Inflammatory macrophage treated with lipopolysaccharide for 4 hours (primary cell): ENCODE measurements around the gene RNF128.
"Not testable (repeated sequence)": the region's sequence is repeated elsewhere in the genome, so short reads cannot be mapped to it uniquely, and the experiment has no call there.

Experiments used
- DNase-seq: peaks from one replicate; pipeline ENCODE4 v3.0.0-alpha.2; 2020

The RNF128 gene

DNA sequence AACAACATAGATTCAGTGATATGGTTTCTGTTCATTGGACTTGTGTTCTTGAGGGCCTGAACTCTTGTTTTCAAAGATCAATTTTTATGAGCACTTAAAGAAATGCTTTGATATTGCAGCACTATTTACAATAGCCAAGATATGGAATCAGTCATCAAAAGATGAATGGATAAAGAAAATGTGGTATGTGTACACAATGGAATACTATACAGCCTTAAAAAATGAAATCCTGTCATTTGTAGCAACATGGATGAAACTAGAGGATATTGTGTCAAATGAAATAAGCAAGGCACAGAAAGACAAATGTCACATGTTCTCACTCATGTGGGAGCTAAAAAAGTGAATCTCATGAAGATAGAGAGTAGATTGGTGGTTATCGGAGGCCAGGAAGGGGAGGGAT is 21.9 kb downstream of the RNF128 start:
- no peak for DNase-seq

GRCh38 chrX:106751407-106751806 is 24.9 kb downstream of the RNF128 start:
- no peak for DNase-seq

DNA sequence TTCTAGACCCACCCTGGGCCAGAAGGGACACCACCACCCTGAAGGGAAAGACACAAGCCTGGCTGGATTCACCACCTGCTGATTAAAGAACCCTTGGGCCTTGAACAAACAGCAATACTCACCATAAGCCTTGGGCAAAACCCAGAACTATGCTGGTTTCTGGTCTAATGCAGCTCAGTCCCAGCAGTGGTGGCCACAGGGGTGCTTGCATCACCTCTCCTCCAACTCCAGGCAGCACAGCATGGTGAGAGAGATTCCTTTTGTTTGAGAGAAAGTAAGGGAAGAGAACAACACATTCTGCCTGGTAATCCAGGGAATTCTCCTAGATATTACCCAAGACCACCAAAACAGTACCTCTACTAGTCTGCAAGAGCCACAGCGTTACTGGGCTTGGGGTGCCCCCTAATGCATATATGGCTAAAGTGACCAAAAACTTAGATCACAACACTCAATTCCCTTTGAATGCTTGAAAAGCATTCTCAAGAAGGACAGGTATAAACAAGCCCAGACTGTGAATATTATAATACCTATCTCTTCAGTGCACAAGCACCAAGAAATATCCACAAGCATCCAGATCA is 25.7 kb downstream of the RNF128 start:
- DNase-seq = no peak

- DNase-seq = not testable (repeated sequence)
These were observed 42.8 kb downstream of the RNF128 start for GRCh38 chrX:106769288-106769687.

- DNase-seq = no peak
These were observed 48.5 kb downstream of the RNF128 start for GRCh38 chrX:106774981-106775380.

DNA sequence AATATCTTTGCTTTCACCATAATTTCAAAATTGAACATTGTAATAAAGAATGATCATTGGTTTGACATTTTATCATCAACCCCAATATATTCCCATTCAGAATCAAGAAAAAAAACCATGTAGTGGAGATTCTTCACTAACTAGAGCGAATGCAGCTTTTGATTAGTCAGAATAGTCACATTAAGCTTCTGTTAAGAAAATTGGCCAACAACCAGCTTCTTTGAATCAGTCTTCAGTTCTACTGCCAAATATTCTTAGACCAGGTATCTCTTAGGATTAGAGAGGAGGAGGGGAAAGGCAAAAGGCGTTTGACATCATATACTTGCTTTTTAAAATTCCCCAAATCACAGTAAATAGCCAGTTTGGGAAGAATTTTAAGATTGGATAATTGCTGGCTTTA is 53.8 kb downstream of the RNF128 start:
- no peak for DNase-seq

DNA sequence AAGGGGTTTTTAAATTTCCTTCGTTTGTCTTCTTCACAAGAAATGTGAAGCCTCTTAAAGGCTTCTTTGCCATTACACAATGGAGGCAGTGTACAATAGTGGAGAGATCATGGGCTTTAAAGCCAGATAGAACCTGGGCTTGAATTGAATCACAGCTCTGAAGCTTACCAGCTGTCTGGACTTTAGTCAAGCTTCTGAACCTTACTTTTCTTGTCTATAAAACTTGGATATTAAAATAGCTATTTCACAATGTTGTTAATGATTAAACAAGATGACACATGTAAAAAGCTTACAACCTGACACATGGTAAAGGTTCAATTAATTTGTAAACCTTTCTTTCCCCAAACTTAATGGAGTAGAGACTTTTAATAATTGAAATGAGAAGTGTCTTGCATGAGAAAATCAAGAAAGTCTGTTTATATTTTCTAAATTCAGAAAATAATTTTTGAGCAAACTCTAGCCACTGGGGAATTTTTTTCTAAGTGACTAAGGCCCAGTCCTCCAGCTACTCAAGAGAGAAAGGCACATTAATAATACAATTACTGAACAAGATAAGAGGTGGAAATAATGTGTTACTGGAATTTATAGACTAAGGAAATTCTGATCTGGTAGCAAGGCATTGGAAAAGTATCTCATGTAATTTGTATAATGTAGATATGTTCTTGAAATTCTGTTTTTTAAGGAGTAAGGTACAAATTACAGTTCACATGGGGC is 54.3 kb downstream of the RNF128 start:
- no peak for DNase-seq

DNA sequence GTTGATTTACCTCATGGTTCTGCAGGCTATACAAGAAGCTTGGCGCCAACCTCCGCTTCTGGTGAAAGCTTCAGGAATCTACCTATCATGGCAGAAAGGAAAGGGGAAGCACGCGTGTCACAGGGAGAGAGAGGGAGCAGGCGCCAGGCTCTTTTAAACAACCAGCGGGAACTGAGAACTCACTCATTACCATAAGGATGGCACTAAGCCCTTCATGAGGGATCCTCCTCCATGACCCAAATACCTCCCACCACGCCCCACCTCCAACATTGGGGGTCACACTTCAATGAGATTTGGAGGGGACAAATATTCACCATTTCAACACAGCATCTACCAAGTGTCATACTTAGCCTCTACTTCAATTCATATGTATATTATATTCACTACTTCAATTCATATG is 57.2 kb downstream of the RNF128 start:
- DNase-seq = no peak

DNA sequence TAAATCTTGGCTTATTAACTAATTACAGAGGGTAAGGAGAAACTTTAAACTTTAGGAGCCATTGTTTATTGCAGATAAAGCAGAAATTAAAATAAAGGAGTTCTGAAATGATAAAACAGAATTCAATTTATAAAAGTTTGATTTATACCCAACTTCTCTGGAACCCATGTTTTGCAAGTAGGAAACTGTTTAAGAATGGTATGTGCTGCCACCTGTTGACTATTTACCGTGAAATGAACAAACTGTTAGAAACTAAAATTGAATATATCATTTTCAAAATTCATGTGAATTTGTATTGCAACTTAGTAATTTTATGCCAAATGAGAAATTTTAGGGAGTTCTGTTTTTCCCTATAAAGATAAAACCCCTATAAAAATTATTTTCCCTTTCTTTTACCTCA is 65.0 kb downstream of the RNF128 start:
- no peak for DNase-seq

- no peak for DNase-seq
These were observed 75.5 kb downstream of the RNF128 start for GRCh38 chrX:106802063-106802387.

- peak; percentile 68 for DNase-seq
These were observed 76.1 kb downstream of the RNF128 start, which contains the start of gene TBC1D8B for GRCh38 chrX:106802388-106803275. Gene TBC1D8B (plus strand): TSS chrX:106802673. CDS start chrX:106802854, 181 bp downstream.

DNA sequence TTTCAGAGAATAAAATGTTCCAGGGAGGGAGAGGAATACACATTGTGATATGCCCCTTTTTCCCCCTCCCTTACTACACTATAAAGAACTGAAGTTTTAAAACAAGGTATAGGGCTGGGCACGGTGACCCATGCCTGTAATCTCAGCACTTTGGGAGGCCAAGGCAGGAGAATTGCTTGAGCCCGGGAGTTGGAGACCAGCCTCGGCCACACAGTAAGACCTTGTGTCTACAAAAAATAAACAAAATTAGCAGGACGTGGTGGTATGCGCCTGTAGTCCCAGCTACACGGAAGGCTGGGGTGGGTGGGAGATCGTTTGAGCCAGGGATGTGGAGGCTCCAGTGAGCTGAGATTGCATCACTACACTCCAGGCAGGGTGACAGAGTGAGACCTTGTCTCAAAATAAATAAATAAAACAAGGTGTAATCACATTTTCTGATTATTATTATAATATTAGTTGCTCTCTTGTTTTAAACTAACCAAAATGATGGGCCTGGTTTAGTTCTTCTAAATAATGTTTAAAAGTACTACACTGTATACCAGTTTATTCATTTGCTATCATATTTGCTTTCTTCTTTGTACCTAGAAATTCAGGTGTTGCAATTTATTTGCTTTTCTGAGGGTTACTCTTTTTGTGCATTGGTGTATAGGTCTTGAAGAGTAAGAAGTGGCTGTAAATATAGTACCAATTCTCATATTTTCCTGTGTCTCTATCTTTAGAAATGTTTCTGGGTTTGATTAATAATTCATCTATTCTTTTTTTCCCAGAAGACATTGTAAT is 84.8 kb downstream of the RNF128 start:
- no peak for DNase-seq

- not testable (repeated sequence) for DNase-seq
These were observed 86.4 kb downstream of the RNF128 start for GRCh38 chrX:106812930-106813329.

DNA sequence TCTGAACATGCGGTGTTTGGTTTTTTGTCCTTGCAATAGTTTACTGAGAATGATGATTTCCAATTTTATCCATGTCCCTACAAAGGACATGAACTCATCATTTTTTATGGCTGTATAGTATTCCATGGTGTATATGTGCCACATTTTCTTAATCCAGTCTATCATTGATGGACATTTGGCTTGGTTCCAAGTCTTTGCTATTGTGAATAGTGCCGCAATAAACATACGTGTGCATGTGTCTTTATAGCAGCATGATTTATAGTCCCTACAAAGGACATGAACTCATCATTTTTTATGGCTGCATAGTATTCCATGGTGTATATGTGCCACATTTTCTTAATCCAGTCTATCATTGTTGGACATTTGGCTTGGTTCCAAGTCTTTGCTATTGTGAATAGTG is 87.6 kb downstream of the RNF128 start:
- DNase-seq = not testable (repeated sequence)
